ENCODE results near the gene NLRC4. TPM values are rescaled to one million over a fixed set of nuclear protein-coding genes. Genes with fewer than 3 reads are reported as not detected.

NLRC4 gene
- total RNA-seq, 1 experiment from 2014 or later: not detected

- Histone ChIP-seq H3K9me3 (ENCODE audit: low read depth, low read length, poor library complexity, severe bottlenecking) (no peaks in the 10 kb centered on the region), H3K36me3 (ENCODE audit: insufficient read depth, low read length, poor library complexity, severe bottlenecking) (no peaks in the 10 kb centered on the region), H3K4me1 (ENCODE audit: insufficient read depth, low read length, poor library complexity, severe bottlenecking) (no peaks in the 10 kb centered on the region), H3K27me3 (replicated peaks; ENCODE audit: insufficient read depth, low read depth, low read length, poor library complexity) (no peaks in the 10 kb centered on the region), H3K4me3 (ENCODE audit: low read depth, low read length, poor library complexity, severe bottlenecking) (no peak overlapping the region), H3K27ac (ENCODE audit: low read depth, low read length, poor library complexity, severe bottlenecking) (no peak overlapping the region)
- DNase-seq (ENCODE audit: low spot score): no peak
- BruUV-seq (replicated peaks): no TSS peak
- TF ChIP-seq CTCF (conservative IDR thresholded peaks at IDR 0.05; ENCODE audit: low read depth, low read length): no peak
- TF ChIP-seq EZH2 (IDR thresholded peaks at IDR 0.05; ENCODE audit: borderline replicate concordance, low read depth, low read length, poor library complexity, severe bottlenecking): no peak
- ChIA-PET POLR2A (ENCODE audit: low non-redundant PET) (no interaction called here), CTCF (no interaction called here)
- intact Hi-C loops (cut with micrococcal nuclease; ENCODE audit: unreplicated experiment): no loop called here
Observed at GRCh38 chr2:32231959-32232358, 32.7 kb downstream of the NLRC4 start.

GRCh38 chr2:32229635-32230034 is 35.1 kb downstream of the NLRC4 start:
- no peaks in the 10 kb centered on the region for H3K27me3 ChIP-seq (replicated peaks; ENCODE audit: insufficient read depth, low read depth, low read length, poor library complexity)
- BruUV-seq (replicated peaks): no TSS peak
- TF ChIP-seq EZH2 (IDR thresholded peaks at IDR 0.05; ENCODE audit: borderline replicate concordance, low read depth, low read length, poor library complexity, severe bottlenecking): no peak
- TF ChIP-seq CTCF (conservative IDR thresholded peaks at IDR 0.05; ENCODE audit: low read depth, low read length): no peak
- no peaks in the 10 kb centered on the region for H3K9me3 ChIP-seq (ENCODE audit: low read depth, low read length, poor library complexity, severe bottlenecking)
- no peak overlapping the region for H3K27ac ChIP-seq (ENCODE audit: low read depth, low read length, poor library complexity, severe bottlenecking)
- no peak for DNase-seq (ENCODE audit: low spot score)
- no peaks in the 10 kb centered on the region for H3K36me3 ChIP-seq (ENCODE audit: insufficient read depth, low read length, poor library complexity, severe bottlenecking)
- H3K4me1 ChIP-seq (ENCODE audit: insufficient read depth, low read length, poor library complexity, severe bottlenecking): no peaks in the 10 kb centered on the region
- H3K4me3 ChIP-seq (ENCODE audit: low read depth, low read length, poor library complexity, severe bottlenecking): no peak overlapping the region
- intact Hi-C loops (cut with micrococcal nuclease; ENCODE audit: unreplicated experiment): no loop called here
- POLR2A ChIA-PET (ENCODE audit: low non-redundant PET): no interaction called here
- CTCF ChIA-PET: no interaction called here

- H3K36me3 ChIP-seq (ENCODE audit: insufficient read depth, low read length, poor library complexity, severe bottlenecking): no peaks in the 10 kb centered on the region
- BruUV-seq (replicated peaks): no TSS peak
- POLR2A ChIA-PET (ENCODE audit: low non-redundant PET): no interaction called here
Observed at GRCh38 chr2:32228181-32228580, 36.5 kb downstream of the NLRC4 start.

More at GRCh38 chr2:32228181-32228580, 36.5 kb downstream of the NLRC4 start:
- DNase-seq (ENCODE audit: low spot score): no peak
- intact Hi-C loops (cut with micrococcal nuclease; ENCODE audit: unreplicated experiment): no loop called here
- Histone ChIP-seq H3K27ac (ENCODE audit: low read depth, low read length, poor library complexity, severe bottlenecking) (no peak overlapping the region), H3K27me3 (replicated peaks; ENCODE audit: insufficient read depth, low read depth, low read length, poor library complexity) (no peaks in the 10 kb centered on the region), H3K9me3 (ENCODE audit: low read depth, low read length, poor library complexity, severe bottlenecking) (no peaks in the 10 kb centered on the region), H3K4me3 (ENCODE audit: low read depth, low read length, poor library complexity, severe bottlenecking) (no peak overlapping the region), H3K4me1 (ENCODE audit: insufficient read depth, low read length, poor library complexity, severe bottlenecking) (no peaks in the 10 kb centered on the region)
- CTCF ChIA-PET: no interaction called here
- no peak for TF ChIP-seq CTCF (conservative IDR thresholded peaks at IDR 0.05; ENCODE audit: low read depth, low read length)
- TF ChIP-seq EZH2 (IDR thresholded peaks at IDR 0.05; ENCODE audit: borderline replicate concordance, low read depth, low read length, poor library complexity, severe bottlenecking): no peak

Data from A673 (cell line).